Brain microvascular endothelial cell (primary cell): ENCODE measurements around the gene ILK.

Experiments used
- DNase-seq: peaks from one replicate; pipeline ENCODE4 v3.0.0-alpha.2; 2020
- H3K27ac ChIP-seq: fragments of 250-450 bp; sonication (Bioruptor Pico); 2 replicates; pipeline ENCODE4 v1.5.1; 2020; ENCODE audit warnings: mild to moderate bottlenecking, moderate library complexity
- H3K27me3 ChIP-seq: fragments of 250-450 bp; sonication (Bioruptor Pico); replicated peaks from 2 replicates; pipeline ENCODE4 v1.5.1; 2020; ENCODE audit warnings: mild to moderate bottlenecking
- H3K36me3 ChIP-seq: fragments of 250-450 bp; sonication (Bioruptor Pico); replicated peaks from 2 replicates; pipeline ENCODE4 v1.5.1; 2020; ENCODE audit warnings: mild to moderate bottlenecking
- H3K4me3 ChIP-seq: 2 replicates; pipeline ENCODE4 v1.5.1; 2011; ENCODE audit warnings: low read depth, mild to moderate bottlenecking, control low read depth, low read length, moderate library complexity
- in situ Hi-C: cut with HindIII; loops from 2 replicates; pipeline ENCODE4 v1.10.0; 2017; ENCODE audit warnings: low sequenced_read_pairs, low pct_ligation_motif_present
- TF ChIP-seq, protein P1 (sequence below): IDR thresholded peaks from 2 replicates; pipeline ENCODE4 v1.5.1; 2011; ENCODE audit warnings: low read depth, mild to moderate bottlenecking, moderate library complexity, low read length, control low read depth, inconsistent platforms; ENCODE audit errors: missing control alignments

The ILK gene

DNA sequence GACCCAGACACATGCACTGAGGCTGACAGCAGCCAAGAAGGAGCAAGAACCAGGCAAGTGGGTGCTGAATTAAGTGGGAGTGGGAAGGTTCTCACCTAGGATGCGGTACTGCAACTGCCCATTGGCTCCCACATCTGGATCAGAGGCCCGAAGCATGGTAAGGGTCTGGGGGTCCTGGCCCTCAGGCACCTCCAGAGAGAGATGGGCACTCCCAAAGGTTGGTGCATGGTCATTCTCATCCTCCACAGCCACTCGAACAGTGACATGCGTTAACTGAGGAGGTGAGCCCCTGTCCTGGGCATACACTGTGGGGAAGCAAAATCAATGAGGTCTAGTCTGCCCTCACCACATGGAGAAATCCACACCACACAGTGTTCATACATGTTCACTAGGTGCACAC, 25.0 kb downstream of the ILK start:
- no peaks in the 10 kb centered on the region for H3K36me3 ChIP-seq

DNA sequence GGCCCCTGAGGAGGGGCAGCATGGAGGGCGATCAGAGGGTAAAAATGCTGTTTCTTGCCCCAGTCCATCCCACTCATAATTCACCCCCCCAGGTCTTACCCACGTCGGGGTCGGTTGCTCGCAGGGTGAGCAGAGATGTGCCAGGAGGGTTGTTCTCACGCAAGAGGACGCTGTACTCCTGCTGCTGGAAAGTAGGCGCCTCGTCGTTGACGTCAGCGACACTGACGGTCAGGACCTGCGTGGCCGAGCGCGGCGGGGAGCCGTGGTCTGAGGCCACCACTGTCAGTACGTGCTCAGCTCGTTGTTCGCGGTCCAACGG, 26.0 kb downstream of the ILK start:
- no peak overlapping the region for H3K27ac ChIP-seq
- in situ Hi-C loops: no loop called here
- no peaks in the 10 kb centered on the region for H3K27me3 ChIP-seq
- H3K36me3 ChIP-seq: no peaks in the 10 kb centered on the region
- TF ChIP-seq, protein P1, sequence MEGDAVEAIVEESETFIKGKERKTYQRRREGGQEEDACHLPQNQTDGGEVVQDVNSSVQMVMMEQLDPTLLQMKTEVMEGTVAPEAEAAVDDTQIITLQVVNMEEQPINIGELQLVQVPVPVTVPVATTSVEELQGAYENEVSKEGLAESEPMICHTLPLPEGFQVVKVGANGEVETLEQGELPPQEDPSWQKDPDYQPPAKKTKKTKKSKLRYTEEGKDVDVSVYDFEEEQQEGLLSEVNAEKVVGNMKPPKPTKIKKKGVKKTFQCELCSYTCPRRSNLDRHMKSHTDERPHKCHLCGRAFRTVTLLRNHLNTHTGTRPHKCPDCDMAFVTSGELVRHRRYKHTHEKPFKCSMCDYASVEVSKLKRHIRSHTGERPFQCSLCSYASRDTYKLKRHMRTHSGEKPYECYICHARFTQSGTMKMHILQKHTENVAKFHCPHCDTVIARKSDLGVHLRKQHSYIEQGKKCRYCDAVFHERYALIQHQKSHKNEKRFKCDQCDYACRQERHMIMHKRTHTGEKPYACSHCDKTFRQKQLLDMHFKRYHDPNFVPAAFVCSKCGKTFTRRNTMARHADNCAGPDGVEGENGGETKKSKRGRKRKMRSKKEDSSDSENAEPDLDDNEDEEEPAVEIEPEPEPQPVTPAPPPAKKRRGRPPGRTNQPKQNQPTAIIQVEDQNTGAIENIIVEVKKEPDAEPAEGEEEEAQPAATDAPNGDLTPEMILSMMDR: no peak
- DNase-seq: no peak
- no peak overlapping the region for H3K4me3 ChIP-seq

More for the DNA sequence above, 25.0 kb downstream of the ILK start:
- DNase-seq: no peak
- no peak overlapping the region for H3K27ac ChIP-seq
- TF ChIP-seq, protein P1: no peak
- no peaks in the 10 kb centered on the region for H3K27me3 ChIP-seq
- H3K4me3 ChIP-seq: no peak overlapping the region
- in situ Hi-C loops: no loop called here

DNA sequence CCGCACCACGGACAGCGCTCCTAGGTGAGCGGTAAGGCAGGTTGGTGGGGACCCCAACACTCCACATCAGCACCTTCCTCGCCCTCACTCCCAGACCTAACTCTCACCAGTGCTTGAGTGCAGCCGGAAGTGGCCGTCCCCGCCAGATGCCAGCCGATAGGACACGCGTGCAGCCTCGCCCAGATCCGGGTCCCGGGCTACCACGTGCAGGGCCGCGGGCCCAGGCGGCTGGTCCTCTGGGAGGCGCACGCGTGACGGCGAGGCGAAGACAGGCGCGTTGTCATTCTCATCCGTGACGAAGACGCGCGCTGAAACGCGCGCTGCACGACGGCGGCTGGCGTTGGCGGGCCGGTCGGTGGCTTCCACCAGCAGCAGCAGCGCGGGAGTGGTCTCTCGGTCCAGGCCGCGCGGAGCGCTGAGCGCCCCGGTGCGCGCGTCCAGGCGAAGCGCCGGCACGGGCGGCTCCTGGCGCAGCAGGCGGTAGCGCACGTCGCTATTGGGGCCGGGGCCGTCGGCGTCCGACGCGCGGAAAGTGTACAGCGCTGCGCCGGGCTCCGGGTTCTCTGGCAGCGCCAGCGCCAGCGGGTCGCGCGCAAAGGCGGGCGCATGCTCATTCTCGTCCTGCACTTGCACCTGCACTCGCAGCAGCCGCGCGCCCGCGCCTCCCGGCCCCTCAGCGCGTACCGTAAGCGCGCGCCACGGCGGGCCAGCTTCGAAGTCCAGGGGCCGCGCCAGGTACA, 26.5 kb downstream of the ILK start:
- DNase-seq: no peak
- TF ChIP-seq, protein P1: no peak
- Histone ChIP-seq H3K36me3 (no peaks in the 10 kb centered on the region), H3K4me3 (no peak overlapping the region), H3K27ac (no peak overlapping the region), H3K27me3 (no peaks in the 10 kb centered on the region)
- in situ Hi-C loops: no loop called here

DNA sequence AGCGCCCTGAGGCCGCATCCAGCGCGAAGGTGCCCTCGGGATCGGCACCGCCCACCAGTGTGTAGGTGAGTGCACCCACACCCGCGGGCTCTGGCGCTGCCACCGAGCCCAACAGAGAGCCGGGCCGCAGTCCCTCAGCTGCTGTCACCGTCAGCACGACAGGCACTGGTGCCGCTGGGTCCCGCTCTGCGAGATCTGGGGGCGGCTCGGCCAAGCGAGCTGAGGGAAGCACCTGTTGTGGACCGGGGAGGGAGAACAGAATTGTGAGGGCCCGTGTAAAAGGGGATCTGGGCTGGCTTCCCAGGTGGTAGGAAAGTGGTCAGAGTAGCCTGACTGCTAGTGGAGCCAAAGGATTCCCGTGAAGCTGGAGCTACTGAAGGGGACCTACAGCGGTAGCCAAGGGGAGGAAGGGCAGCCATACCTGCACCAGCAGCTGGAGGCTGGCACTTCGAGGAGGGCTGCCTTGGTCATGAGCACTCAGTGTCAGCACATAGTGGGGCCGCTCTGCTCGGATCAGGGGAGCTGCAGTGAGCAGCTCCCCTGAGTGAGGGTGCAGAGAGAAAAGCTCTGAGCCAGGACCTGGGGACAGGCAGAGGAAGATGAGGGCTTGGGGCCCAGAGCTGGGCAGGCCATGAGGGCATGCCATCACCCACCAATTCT, 27.2 kb downstream of the ILK start:
- in situ Hi-C loops: no loop called here
- Histone ChIP-seq H3K27me3 (no peaks in the 10 kb centered on the region), H3K4me3 (no peak overlapping the region), H3K36me3 (no peaks in the 10 kb centered on the region), H3K27ac (no peak overlapping the region)
- no peak for DNase-seq
- TF ChIP-seq, protein P1: no peak

DNA sequence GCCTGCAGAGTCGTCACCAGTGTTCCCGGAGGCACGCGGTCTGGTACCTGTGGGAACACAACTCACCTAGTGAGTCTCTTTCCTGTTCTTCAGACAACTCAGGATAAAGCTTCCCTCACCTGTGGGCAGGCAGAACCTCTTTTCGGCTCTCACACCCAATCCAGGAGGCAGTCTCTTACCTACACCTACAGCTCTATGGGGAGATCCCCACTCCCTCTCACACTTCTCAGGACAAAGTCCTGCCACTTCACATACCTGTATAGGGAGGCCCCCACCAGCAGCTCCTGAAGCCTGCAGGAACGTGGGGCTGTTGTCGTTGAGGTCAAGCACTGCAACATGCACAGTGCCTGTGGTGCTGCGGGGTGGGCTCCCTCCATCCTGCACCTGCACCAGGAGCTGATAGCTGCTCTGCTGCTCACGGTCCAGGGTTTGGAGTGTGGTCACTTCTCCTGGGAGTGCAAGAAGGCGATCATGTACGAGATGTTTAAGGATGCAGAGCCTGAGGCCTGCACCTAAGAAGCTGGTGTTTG, 27.9 kb downstream of the ILK start:
- DNase-seq: no peak
- no peak overlapping the region for H3K4me3 ChIP-seq
- H3K27me3 ChIP-seq: no peaks in the 10 kb centered on the region
- in situ Hi-C loops: no loop called here
- TF ChIP-seq, protein P1: no peak
- no peak overlapping the region for H3K27ac ChIP-seq
- no peaks in the 10 kb centered on the region for H3K36me3 ChIP-seq
